WTC11 (cell line): ENCODE measurements around the gene TMEM92. TPM values are rescaled to one million over a fixed set of nuclear protein-coding genes. Genes with fewer than 3 reads are reported as not detected.
"Not testable (repeated sequence)": the region's sequence is repeated elsewhere in the genome, so short reads cannot be mapped to it uniquely, and the experiment has no call there.

ENCODE experiments used
- ATAC-seq: fragments of 200-7000 bp; cut with Tn5 transposase; 2 replicates; pipeline ENCODE4 v1.10.0; 2021; ENCODE audit warnings: mild to moderate bottlenecking, moderate library complexity
- CTCF ChIA-PET: fragments of 300-600 bp; sonication (Branson Sonifier 250); formaldehyde crosslinking; loops from one replicate; lab custom pipeline; 2021; ENCODE audit warnings: antibody characterized with exemption; lab: Charles Lee
- POLR2A ChIA-PET: fragments of 350-600 bp; sonication (Branson Sonifier 250); formaldehyde crosslinking; loops from one replicate; lab custom pipeline; 2021; ENCODE audit warnings: antibody characterized with exemption; lab: Charles Lee
- DNase-seq: peaks from one replicate; pipeline ENCODE4 v3.0.0; 2021; ENCODE audit warnings: low spot score
- H3K27ac Mint-ChIP-seq: 2 replicates; pipeline ENCODE4 v1.8.0; 2021; ENCODE audit warnings: mixed read lengths
- H3K27me3 Mint-ChIP-seq: 2 replicates; pipeline ENCODE4 v1.8.0; 2021; ENCODE audit warnings: low read depth, mild to moderate bottlenecking, moderate library complexity, mixed read lengths
- H3K36me3 Mint-ChIP-seq: 2 replicates; pipeline ENCODE4 v1.8.0; 2021; ENCODE audit warnings: mixed read lengths
- H3K4me1 Mint-ChIP-seq: 2 replicates; pipeline ENCODE4 v1.8.0; 2022; ENCODE audit warnings: mixed read lengths
- H3K4me3 Mint-ChIP-seq: 2 replicates; pipeline ENCODE4 v1.8.0; 2021; ENCODE audit warnings: mild to moderate bottlenecking, moderate library complexity, mixed read lengths
- H3K9me3 Mint-ChIP-seq: 2 replicates; pipeline ENCODE4 v1.8.0; 2021; ENCODE audit warnings: mixed read lengths
- CBFB ChIP-seq: sonication (generic); formaldehyde crosslinking; IDR thresholded peaks from 2 replicates; pipeline ENCODE4 v1.8.1; 2022; ENCODE audit warnings: mild to moderate bottlenecking, low read depth, missing genetic modification reagents
- NFATC4 ChIP-seq: fragments of 250-450 bp; sonication (Bioruptor Pico); IDR thresholded peaks from 2 replicates; pipeline ENCODE4 v1.9.0; 2021; ENCODE audit warnings: mild to moderate bottlenecking
- NR2C2 ChIP-seq: sonication (generic); formaldehyde crosslinking; IDR thresholded peaks from 2 replicates; pipeline ENCODE4 v1.8.0; 2022; ENCODE audit warnings: mild to moderate bottlenecking, missing genetic modification reagents
- SMAD3 ChIP-seq: sonication (generic); formaldehyde crosslinking; IDR thresholded peaks from 2 replicates; pipeline ENCODE4 v1.8.0; 2022; ENCODE audit warnings: missing genetic modification reagents, mild to moderate bottlenecking, borderline replicate concordance
- SMAD4 ChIP-seq: sonication (generic); formaldehyde crosslinking; IDR thresholded peaks from 2 replicates; pipeline ENCODE4 v1.8.0; 2022; ENCODE audit warnings: mild to moderate bottlenecking, missing genetic modification reagents
- ZNF121 ChIP-seq: sonication (generic); formaldehyde crosslinking; IDR thresholded peaks from 2 replicates; pipeline ENCODE4 v1.8.0; 2023; ENCODE audit warnings: missing genetic modification reagents
- total RNA-seq: library from RNA; stranded (reverse); gene quantifications from 3 replicates; pipeline ENCODE4 v1.2.3, GENCODE V29; 2021
- TF ChIP-seq, protein P1 (sequence below): fragments of 250-450 bp; sonication (Bioruptor Pico); IDR thresholded peaks from 2 replicates; pipeline ENCODE4 v1.8.0; 2021; ENCODE audit warnings: mild to moderate bottlenecking
- TF ChIP-seq, protein P2 (sequence below): sonication (generic); formaldehyde crosslinking; IDR thresholded peaks from 2 replicates; pipeline ENCODE4 v1.8.1; 2022; ENCODE audit warnings: mild to moderate bottlenecking, moderate library complexity, missing genetic modification reagents
- TF ChIP-seq, protein P3 (sequence below): fragments of 200-600 bp; IDR thresholded peaks from 2 replicates; pipeline ENCODE4 v1.8.0; 2022; ENCODE audit warnings: antibody characterized with exemption
- TF ChIP-seq, protein P4 (sequence below): sonication (generic); formaldehyde crosslinking; IDR thresholded peaks from 2 replicates; pipeline ENCODE4 v1.8.0; 2023; ENCODE audit warnings: mild to moderate bottlenecking, missing genetic modification reagents
- TF ChIP-seq, protein P5 (sequence below): fragments of 250-450 bp; sonication (Bioruptor Pico); IDR thresholded peaks from 2 replicates; pipeline ENCODE4 v1.9.0; 2021; ENCODE audit warnings: moderate library complexity, mild to moderate bottlenecking, inconsistent platforms, borderline replicate concordance
- TF ChIP-seq, protein P6 (sequence below): fragments of 250-450 bp; sonication (Bioruptor Pico); IDR thresholded peaks from 2 replicates; pipeline ENCODE4 v2.1.2; 2022; ENCODE audit warnings: mild to moderate bottlenecking, moderate library complexity

The TMEM92 gene
- total RNA-seq, 1 experiment from 2014 or later = 9.8 TPM

DNA sequence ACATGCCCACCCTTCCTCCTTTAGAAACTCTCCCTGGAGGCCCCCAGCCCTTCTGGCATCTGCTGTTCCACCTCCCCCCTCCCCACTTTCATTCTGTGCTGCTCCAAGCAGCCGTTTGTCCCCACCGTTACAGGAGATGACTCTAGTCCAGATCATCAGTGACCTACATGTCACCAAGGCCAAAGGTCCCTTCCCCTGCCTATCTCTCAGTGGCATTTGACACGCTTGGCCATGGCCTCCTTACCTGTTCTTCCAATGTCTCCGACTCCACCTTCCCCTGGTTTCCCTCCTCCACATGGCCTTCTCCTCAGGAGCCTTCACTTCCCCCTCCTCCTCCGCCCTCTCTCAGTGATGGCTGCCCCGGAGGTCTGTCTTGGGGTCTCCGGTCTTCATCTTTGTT lies 9.4 kb downstream of the TMEM92 start:
- Mint-ChIP-seq H3K4me1 (peaks cover 42% of the 10 kb centered on the region), H3K27ac (no peak overlapping the region), H3K27me3 (peaks cover 6% of the 10 kb centered on the region; the same call in 1 of the 2 replicates), H3K4me3 (no peak overlapping the region), H3K36me3 (peaks cover 7% of the 10 kb centered on the region), H3K9me3 (peaks cover 9% of the 10 kb centered on the region)
- ChIA-PET POLR2A (interaction anchor here (1.1 kb wide), 1 partner anchor 9 kb away, joined by 3 read pairs; the partner anchor contains the start of gene TMEM92), CTCF (interaction anchor here (1.3 to 3.8 kb wide), 4 partner anchors 10 to 114 kb away, joined by 3 to 32 read pairs (median 12); partner anchors contain the start of genes COL1A1 and TMEM92)
- no peak for DNase-seq
- no peak for ATAC-seq
- TF ChIP-seq NFATC4 (CRISPR knock-in tag) = 0 out of 2 replicates have a peak, but pooled peaks have one; percentile 23
- no peak for TF ChIP-seq CBFB (CRISPR knock-in tag)
- TF ChIP-seq, all 79 proteins: peak for 1

DNA sequence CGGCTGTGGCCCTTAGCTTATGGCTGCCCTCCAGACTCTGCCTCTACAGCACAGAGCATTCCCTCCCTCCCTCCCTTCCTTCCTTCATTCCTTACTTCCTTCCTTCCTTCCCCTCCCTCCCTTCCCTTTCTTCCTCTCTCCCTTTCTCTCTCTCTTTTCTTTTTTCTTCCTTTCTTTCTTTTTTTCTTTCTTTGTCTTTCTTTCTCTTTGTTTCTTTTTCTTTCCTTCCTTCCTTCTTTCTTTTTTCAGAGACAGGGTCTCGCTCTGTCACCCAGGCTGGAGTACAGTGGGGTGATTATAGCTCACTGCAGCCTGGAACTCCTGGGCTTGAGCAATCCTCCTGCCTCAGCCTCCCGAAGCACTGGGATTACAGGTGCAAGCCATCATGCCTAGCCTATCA lies 11.7 kb downstream of the TMEM92 start:
- no peak for DNase-seq
- ATAC-seq = no peak
- TF ChIP-seq SMAD3 (CRISPR knock-in tag) = no peak
- TF ChIP-seq, protein P1, sequence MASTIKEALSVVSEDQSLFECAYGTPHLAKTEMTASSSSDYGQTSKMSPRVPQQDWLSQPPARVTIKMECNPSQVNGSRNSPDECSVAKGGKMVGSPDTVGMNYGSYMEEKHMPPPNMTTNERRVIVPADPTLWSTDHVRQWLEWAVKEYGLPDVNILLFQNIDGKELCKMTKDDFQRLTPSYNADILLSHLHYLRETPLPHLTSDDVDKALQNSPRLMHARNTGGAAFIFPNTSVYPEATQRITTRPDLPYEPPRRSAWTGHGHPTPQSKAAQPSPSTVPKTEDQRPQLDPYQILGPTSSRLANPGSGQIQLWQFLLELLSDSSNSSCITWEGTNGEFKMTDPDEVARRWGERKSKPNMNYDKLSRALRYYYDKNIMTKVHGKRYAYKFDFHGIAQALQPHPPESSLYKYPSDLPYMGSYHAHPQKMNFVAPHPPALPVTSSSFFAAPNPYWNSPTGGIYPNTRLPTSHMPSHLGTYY (CRISPR knock-in tag) = no peak
- TF ChIP-seq, protein P2, sequence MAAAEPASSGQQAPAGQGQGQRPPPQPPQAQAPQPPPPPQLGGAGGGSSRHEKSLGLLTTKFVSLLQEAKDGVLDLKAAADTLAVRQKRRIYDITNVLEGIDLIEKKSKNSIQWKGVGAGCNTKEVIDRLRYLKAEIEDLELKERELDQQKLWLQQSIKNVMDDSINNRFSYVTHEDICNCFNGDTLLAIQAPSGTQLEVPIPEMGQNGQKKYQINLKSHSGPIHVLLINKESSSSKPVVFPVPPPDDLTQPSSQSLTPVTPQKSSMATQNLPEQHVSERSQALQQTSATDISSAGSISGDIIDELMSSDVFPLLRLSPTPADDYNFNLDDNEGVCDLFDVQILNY (CRISPR knock-in tag) = no peak
- TF ChIP-seq SMAD4 (CRISPR knock-in tag) = no peak
- TF ChIP-seq, protein P3, sequence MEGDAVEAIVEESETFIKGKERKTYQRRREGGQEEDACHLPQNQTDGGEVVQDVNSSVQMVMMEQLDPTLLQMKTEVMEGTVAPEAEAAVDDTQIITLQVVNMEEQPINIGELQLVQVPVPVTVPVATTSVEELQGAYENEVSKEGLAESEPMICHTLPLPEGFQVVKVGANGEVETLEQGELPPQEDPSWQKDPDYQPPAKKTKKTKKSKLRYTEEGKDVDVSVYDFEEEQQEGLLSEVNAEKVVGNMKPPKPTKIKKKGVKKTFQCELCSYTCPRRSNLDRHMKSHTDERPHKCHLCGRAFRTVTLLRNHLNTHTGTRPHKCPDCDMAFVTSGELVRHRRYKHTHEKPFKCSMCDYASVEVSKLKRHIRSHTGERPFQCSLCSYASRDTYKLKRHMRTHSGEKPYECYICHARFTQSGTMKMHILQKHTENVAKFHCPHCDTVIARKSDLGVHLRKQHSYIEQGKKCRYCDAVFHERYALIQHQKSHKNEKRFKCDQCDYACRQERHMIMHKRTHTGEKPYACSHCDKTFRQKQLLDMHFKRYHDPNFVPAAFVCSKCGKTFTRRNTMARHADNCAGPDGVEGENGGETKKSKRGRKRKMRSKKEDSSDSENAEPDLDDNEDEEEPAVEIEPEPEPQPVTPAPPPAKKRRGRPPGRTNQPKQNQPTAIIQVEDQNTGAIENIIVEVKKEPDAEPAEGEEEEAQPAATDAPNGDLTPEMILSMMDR = no peak
- TF ChIP-seq, protein P4, sequence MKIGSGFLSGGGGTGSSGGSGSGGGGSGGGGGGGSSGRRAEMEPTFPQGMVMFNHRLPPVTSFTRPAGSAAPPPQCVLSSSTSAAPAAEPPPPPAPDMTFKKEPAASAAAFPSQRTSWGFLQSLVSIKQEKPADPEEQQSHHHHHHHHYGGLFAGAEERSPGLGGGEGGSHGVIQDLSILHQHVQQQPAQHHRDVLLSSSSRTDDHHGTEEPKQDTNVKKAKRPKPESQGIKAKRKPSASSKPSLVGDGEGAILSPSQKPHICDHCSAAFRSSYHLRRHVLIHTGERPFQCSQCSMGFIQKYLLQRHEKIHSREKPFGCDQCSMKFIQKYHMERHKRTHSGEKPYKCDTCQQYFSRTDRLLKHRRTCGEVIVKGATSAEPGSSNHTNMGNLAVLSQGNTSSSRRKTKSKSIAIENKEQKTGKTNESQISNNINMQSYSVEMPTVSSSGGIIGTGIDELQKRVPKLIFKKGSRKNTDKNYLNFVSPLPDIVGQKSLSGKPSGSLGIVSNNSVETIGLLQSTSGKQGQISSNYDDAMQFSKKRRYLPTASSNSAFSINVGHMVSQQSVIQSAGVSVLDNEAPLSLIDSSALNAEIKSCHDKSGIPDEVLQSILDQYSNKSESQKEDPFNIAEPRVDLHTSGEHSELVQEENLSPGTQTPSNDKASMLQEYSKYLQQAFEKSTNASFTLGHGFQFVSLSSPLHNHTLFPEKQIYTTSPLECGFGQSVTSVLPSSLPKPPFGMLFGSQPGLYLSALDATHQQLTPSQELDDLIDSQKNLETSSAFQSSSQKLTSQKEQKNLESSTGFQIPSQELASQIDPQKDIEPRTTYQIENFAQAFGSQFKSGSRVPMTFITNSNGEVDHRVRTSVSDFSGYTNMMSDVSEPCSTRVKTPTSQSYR (CRISPR knock-in tag) = no peak
- no peak for TF ChIP-seq NFATC4 (CRISPR knock-in tag)
- Mint-ChIP-seq H3K36me3 (peaks cover 7% of the 10 kb centered on the region), H3K9me3 (peaks cover 10% of the 10 kb centered on the region), H3K4me3 (no peak overlapping the region), H3K27ac (no peak overlapping the region), H3K27me3 (peaks cover 6% of the 10 kb centered on the region; the same call in 1 of the 2 replicates), H3K4me1 (peaks cover 29% of the 10 kb centered on the region)
- POLR2A ChIA-PET = no interaction called here
- CTCF ChIA-PET = interaction anchor here (0.6 to 3.8 kb wide), 5 partner anchors 12 to 192 kb away, joined by 3 to 32 read pairs (median 5); partner anchors contain the start of genes COL1A1, PDK2 and TMEM92

DNA sequence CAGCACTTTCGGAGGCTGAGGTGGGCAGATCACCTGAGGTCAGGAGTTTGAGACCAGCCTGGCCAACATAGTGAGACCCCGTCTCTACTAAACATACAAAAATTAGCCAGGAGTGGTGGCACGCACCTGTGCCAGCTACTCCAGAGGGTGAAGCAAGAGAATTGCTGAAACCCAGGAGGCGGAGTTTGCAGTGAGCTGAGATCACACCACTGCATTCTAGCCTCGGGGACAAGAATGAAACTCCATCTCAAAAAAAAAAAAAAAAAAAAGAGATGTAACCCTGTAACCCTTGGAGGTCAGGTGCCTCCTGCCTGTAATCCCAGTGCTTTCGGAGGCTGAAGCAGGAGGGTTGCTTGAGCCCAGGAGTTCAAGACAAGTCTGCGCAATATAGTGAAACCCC lies 13.0 kb downstream of the TMEM92 start:
- CTCF ChIA-PET = interaction anchor here (0.6 kb wide), 1 partner anchor 87 kb away, joined by 4 read pairs; no protein-coding TSS in a partner anchor
- POLR2A ChIA-PET, ATAC-seq, H3K27me3 Mint-ChIP-seq, H3K36me3 Mint-ChIP-seq, H3K9me3 Mint-ChIP-seq, H3K4me3 Mint-ChIP-seq, H3K27ac Mint-ChIP-seq, DNase-seq: not testable (repeated sequence)
- peaks cover 29% of the 10 kb centered on the region for H3K4me1 Mint-ChIP-seq
- TF ChIP-seq ZNF121 (CRISPR knock-in tag) = 0 out of 2 replicates have a peak, but pooled peaks have one; percentile 16

DNA sequence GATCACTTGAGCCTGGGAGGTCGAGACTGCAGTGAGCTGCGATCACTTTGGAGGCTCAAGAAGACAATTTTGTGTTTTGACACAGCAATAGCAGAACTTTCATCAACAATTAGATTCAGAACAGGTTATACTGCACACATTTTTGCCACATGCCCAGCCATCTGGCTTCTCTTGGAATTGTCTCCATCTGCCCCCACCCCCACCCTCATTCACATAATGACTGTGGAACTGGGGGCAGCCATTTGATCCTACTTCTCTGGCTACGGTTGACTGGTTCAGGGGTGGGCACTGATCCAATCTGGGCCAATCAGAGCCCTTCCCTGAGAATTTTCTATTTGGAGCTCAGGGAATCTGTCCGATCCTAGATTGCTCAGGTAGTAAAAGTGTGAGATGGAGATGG lies 14.0 kb downstream of the TMEM92 start:
- ATAC-seq (no peak), DNase-seq (no peak)
- Mint-ChIP-seq H3K27me3 (peaks cover 3% of the 10 kb centered on the region; the same call in 1 of the 2 replicates), H3K36me3 (peaks cover under 1% of the 10 kb centered on the region; the same call in 1 of the 2 replicates), H3K4me3 (no peak overlapping the region), H3K9me3 (peaks cover 5% of the 10 kb centered on the region), H3K4me1 (peaks cover 28% of the 10 kb centered on the region), H3K27ac (no peak overlapping the region)
- POLR2A ChIA-PET = no interaction called here
- CTCF ChIA-PET = interaction anchor here (0.6 to 4.1 kb wide), 5 partner anchors 14 to 148 kb away, joined by 3 to 38 read pairs (median 5); partner anchors contain the start of genes COL1A1 and TMEM92
- TF ChIP-seq, protein P5, sequence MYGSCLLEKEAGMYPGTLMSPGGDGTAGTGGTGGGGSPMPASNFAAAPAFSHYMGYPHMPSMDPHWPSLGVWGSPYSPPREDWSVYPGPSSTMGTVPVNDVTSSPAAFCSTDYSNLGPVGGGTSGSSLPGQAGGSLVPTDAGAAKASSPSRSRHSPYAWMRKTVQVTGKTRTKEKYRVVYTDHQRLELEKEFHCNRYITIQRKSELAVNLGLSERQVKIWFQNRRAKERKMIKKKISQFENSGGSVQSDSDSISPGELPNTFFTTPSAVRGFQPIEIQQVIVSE (CRISPR knock-in tag) = no peak
- TF ChIP-seq, protein P6, sequence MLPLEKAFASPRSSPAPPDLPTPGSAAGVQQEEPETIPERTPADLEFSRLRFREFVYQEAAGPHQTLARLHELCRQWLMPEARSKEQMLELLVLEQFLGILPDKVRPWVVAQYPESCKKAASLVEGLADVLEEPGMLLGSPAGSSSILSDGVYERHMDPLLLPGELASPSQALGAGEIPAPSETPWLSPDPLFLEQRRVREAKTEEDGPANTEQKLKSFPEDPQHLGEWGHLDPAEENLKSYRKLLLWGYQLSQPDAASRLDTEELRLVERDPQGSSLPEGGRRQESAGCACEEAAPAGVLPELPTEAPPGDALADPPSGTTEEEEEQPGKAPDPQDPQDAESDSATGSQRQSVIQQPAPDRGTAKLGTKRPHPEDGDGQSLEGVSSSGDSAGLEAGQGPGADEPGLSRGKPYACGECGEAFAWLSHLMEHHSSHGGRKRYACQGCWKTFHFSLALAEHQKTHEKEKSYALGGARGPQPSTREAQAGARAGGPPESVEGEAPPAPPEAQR (CRISPR knock-in tag) = no peak
- no peak for TF ChIP-seq NR2C2 (CRISPR knock-in tag)
- TF ChIP-seq, protein P3 = no peak
